Stimulated activated CD8-positive, alpha-beta memory T cell treated with anti-CD3 and anti-CD28 coated beads, Interleukin-15, amount 100 ng/mL, for 4 hours (primary cell): ENCODE results near the gene PSME3.
A peak's percentile ranks its signal among the peaks of the same experiment; 100 is the strongest.

ENCODE experiments used
- DNase-seq, 2 donors: peaks; one replicate each; pipeline ENCODE4 v3.0.0-alpha.2; 2020; ENCODE audit warnings: low read depth in 2 of 2

The PSME3 gene

DNA sequence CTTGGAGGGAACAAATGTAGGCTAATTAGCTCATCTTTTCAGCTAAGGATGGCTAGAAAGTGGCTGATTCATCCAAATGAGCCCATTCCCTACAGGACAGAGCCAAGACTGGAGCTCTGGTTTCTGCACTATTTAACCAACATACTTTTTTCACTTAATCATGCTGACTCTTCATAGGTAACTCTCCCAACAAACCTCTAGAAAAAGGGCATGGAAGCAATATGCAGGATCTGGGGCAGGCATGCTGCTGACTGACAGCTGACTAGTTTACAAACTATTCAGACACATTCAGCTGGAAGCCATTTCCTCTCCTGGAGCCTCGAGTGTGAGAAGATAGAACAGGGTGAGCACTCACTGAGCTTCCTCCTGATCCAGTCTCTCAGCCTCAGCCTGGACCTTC is 15.3 kb upstream of the PSME3 start:
- no peak for DNase-seq

DNA sequence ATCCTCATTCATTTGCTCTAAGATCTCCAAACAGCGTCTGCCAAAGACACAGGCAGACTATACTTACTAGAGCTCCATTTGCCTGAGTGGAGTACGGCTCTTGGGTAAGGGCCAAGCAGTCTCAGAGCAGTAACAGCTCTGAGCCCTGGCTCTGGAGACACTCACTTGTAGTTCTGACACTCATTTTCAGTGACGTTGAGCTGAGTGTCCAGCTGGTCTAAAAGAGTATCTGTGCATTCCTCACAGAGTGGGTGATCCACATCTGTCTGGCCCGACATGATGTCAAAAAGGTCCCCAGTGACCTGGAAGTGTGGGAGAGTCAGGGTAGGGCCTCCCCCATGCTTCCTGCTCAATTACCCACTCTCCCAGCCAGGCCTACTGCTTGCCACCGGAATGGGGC is 14.8 kb upstream of the PSME3 start:
- no peak for DNase-seq

DNA sequence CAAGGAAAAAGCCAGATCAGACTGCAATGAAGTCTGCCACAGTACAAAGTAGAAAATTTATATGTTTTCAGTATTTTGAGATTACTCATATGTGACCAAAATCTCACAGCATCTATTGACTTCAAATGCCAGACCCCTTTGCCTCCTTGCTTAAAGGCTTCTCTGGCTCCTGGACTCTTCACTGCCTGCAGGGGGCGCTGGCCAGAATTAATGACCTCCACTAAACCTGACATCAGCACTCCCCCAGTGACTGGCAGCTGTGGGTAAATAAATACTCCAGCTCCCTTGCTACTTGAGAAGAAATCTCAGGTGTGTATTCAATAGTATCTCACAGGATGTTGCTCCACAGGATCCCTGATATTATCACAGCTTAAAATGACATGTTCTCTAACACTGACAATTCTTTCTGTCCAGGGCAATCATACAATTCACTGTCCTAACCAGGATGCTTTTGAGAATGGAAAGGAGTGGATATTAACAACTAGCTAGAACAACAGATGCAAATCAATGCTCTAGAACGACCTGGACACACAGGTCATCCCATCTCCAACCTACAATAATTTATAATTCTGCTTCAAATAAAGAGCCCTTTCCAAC is 13.2 kb upstream of the PSME3 start:
- peak; percentile 17 to 42 for DNase-seq

DNA sequence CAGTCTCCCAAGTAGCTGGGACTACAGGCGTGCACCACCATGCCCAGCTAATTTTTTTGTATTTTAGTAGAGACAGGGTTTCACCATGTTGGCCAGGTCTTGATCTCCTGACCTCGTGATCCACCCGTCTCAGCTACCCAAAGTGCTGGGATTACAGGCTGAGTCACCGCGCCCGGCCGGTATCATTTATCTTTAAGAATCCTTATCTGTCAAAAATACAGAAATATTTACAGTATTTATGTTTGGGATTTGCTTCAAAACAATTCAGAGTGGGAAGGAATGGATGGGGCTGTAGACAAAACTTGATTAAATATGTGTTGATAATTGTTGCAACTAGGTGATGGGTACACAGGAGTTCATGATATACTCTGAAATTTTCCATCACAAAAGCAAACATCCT is 12.0 kb upstream of the PSME3 start:
- no peak for DNase-seq

DNA sequence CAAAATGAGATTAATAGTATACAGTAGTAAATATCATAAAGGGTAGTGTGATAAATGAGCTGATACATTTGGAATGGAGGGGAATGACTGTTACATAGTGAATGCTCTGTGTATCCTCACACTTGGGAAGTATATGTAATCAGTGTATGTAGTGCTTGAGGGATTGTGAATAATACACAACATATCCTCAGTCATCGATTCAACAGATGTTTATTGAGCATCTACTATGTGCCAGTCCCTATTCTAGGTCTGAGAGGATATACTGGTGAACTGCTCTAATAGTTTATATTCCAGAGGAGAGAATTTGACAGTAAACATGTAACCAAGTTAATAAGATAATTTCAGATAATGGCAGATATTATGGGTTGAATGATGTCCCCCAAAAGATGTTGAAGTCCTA is 5.7 kb upstream of the PSME3 start:
- DNase-seq: no peak

DNA sequence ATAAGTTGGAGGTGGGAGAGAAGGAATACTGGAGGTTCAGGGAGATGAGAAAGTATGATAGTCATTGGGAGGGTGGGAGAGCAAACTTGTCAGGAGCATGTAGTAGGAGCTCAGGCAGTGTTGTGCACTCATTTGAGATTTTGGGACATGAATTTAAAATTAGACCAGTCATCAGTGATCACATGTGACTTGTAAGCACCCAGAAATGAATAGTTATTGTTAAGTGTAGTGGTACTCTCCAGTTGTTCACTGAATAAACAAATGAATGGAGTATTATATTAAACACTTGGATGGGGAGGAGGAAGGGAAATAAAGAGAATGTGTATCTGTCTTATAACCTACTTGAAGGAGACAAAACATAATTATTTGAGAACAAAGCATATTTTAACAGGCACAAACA is 2.2 kb upstream of the PSME3 start:
- no peak for DNase-seq

DNA sequence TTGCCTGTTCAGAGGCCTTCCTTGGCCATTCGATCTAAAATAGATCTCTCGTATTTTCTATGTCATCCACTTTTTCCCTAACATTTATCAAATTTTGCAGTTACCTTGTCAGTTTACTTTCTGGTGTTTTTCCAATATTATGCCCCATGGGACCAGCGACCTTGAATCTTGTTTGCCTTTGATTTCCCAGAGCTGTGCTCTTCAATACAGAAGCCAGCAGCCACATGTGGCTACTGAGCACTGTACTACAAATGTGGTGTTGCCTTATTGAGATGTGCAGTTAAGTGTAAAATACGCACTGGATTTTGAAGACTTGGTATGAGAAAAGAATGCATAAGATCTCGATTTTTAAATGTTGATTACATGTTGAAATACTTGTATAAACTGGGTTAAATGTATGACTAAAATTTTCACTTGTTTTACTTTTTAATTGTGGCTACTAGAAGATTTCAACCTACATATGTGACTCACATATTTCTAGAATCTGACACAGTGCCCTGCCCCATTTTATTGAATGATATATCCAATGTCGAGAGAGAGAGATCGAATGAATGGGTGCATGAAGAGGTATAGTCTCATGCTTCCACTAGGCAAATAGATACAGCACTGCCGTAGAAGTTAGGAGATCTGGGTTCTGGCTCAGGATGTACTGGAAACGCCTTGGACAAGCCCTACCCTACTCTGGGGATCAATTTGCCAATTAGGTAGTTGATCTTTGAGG is 824 bp upstream of the PSME3 start:
- no peak for DNase-seq

DNA sequence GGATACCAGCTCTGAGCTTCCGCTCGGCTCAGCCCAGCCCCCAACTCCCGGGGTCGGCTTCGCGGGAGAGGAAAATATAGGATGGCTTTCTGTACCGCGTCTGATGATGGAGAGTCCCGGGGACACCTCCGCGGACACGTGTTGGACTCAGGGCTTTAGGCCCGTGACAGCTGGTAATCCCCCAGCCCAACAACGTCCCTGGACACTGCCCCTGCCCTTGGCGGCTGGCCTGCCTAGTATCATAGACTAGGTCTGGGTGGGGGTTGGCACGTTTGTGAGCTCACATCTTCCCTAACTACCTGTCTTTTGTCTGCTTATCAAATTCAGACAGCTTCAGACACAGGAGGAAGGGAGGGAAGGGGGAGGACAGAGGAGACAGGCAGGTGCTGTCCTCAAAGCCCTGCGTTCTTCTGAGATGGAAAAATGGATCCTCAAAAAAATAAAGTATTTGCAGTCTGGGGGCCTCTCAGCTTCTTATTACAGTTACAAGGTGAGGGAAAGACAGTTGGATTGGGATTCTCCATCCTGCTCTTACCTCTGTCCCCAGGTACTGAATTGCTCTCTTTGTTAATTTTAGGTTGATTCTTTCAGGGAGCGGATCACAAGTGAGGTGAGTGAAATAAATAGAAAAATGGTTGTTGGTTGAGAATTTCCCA is 698 bp downstream of the PSME3 start:
- DNase-seq: no peak

DNA sequence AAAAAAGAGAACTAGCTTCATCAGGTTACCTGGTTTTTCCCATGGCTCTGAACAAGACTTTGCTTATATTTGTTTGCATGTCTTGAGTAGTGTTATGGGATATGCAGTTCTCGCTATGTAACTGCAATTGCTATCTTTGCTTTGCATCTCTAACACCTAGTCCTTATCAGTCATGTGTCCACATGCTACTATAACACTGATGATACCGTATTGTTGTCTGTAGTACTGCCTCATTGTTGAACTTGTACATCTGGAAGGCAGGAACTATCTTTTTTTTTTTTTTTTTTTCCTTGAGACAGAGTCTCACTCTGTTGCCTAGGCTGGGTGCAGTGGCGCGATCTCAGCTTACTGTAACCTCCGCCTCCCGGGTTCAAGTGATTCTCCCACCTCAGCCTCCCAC is 2.5 kb downstream of the PSME3 start:
- DNase-seq: no peak

DNA sequence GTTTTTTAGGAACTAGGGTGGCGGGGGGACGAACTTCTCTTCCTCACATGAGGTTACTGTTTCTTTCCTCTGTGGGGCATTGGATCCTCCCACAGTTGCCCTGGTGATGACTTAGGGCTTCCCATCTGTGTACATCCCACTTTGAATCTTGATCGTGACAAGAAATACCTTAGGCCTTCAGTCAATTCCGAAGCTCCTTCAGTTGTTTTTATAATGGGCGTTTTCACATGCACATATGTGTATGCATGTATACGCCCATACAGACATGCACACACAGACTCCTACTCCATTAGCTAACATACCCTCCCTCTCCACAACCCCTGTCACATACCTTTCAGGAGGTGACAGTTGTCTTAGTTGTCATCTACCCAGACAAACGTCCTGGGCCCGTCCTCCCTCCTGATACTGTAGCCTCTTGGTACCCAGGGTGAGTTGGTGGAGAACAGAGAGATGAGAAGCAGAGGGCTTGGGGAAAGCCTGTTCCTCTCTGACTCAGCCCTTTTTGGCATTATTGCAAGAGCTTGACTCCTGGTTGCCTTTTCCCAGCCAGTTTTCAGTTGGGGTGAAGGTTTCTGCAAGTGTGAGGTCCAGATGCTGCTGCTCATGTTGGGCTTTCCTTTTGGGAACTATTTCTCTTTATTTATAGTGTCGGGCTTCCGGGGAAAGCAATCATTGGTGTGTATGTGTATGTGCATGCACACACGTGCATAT is 8.9 kb downstream of the PSME3 start:
- DNase-seq: no peak

DNA sequence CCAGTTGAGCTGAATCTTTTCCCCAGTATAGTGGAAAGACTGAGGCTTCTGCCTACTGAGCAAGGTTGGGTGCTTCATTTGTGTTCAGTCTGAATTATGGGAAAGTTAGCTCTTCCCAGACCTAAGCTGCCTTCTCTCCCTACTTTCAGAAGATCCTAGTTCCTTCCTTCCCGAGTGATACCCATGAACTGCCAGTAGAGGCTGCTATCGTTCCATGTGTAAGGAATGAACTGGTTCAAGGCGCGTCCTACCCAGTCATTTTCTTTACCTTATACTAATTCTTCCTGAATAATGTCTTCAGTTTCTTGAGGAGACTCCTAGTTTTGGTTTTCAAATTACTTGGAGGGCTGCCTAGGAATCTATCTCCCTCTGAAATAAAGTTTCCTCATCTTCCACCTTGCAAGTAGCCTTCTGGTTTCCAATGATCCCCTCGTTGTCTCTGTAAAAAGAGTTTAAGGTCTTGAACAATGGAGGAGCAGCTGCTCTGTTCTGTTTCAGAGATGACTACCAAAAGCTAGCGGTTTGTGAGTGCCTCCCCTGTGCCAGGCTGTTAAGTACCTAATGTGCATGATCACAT is 10.2 kb downstream of the PSME3 start:
- DNase-seq: no peak

DNA sequence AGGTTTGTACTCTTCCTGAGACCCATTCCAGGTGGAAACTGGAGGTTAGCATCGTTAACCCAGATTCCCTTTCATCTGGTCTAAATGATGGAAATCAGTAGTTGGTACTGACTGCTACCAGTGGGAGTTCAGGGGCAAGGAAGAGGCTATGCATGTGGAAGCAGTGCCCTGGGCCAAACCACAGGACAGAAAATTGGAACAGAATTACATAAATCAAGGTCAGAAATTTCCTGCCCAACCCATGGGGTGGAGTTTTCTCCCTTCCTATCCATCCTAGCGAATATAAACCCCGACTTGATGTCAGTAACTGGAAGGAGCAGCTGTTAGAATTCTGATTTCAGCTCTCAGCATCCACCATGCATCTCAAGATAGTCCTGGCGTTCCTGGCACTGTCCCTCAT is 11.1 kb downstream of the PSME3 start, which contains the start of gene AOC2:
TSS of gene AOC2 (plus strand) at position 310 of the 400 bp plus-strand sequence. CDS start at position 357, 47 bp downstream.
- DNase-seq: no peak

DNA sequence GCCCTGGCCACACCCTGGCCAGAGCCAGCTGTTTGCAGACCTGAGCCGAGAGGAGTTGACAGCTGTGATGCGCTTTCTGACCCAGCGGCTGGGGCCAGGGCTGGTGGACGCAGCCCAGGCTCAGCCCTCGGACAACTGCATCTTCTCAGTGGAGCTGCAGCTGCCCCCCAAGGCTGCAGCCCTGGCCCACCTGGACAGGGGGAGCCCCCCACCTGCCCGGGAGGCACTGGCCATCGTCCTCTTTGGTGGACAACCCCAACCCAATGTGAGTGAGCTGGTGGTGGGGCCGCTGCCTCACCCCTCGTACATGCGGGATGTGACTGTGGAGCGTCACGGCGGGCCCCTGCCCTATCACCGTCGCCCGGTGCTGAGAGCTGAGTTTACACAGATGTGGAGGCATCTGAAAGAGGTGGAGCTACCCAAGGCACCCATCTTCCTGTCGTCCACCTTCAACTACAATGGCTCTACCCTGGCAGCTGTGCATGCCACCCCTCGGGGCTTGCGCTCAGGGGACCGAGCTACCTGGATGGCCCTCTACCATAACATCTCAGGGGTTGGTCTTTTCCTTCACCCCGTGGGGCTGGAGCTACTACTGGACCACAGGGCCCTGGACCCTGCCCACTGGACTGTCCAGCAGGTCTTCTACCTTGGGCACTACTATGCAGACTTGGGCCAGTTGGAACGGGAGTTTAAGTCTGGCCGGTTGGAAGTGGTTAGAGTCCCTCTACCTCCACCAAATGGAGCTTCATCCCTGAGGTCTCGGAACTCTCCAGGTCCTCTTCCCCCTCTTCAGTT is 11.8 kb downstream of the PSME3 start:
- DNase-seq: no peak

DNA sequence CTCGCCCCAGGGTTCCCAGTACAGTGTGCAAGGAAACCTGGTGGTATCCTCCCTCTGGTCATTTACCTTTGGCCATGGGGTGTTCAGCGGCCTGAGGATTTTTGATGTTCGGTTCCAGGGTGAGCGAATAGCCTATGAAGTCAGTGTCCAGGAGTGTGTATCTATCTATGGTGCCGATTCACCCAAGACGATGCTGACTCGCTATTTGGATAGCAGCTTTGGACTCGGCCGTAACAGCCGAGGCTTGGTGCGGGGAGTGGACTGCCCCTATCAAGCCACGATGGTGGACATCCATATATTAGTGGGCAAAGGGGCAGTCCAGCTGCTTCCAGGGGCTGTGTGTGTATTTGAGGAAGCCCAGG is 12.3 kb downstream of the PSME3 start:
- no peak for DNase-seq

DNA sequence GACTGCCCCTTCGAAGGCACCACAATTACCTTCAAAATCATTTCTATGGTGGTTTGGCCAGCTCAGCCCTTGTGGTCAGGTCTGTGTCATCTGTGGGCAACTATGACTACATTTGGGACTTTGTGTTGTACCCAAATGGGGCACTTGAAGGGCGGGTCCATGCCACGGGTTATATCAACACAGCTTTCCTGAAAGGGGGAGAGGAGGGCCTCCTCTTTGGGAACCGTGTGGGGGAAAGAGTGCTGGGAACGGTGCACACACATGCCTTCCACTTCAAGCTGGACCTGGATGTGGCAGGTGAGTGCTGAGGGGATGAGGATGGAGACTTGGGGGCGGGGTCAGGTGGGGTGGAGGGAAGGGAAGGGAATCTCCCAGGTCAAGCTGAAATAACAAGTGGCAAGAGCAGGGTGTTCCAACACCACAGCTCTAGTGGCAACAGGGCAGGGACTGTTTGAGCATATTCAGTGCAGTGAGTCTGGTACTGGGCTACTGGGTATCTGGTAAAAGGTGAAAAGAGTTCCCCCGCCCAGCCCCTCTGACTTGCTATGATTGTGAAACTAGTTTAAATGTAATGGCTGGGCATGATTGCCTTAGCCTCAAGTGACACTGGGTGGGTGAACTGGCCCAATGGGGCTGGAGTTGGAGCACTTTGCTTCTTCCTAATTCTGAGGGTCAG is 12.9 kb downstream of the PSME3 start:
- no peak for DNase-seq

DNA sequence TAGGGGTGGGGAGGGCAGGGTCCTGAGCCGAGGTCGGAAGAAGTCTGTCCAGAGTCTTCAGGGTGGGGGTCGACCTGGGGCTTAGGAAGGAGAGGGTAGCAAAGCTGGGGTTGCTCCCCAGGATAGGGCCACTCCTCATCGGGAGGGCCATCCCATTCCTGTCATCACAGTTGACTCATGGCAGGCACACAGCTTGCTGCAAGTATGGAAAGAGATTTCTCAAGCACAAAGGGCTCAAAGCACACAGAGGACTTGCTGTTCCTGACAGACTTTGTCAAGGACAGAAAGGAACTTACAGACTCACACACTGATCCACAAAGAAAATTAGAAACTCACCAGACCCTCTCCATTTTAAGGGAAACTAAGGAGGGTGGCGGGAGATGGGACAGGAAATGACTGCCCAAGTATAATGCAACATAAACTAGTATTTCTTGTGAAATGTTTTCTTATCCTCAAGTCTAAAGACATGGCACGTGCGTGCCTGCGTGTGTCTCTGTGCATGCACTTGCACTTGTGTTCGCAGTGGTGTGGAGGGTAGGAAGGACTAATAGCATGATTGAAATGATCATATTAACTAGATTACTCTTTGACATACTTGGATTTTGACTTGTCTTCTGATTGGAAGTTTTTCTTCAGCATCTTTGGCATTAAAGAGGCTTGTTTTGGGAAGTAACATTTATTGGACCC is 13.5 kb downstream of the PSME3 start:
- DNase-seq: no peak

DNA sequence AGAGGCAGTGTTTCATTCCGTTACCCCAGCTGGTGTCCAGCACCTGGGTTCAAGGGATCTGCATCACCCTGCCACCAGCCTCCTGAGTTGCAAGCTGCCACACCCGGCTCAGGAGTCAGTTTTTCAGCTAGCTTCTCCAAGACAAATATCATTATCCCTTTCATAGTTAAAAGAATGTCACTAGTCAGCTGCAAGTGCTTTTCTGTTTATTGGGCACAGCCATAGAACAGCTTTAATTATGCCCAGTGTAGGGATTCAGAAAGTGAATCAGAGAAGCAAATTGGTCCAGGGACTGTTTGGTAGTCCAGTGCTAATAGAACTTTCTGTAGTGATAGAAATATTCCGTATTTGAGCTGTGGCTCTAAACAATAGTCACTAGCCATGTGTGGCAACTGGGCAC is 14.9 kb downstream of the PSME3 start:
- no peak for DNase-seq

DNA sequence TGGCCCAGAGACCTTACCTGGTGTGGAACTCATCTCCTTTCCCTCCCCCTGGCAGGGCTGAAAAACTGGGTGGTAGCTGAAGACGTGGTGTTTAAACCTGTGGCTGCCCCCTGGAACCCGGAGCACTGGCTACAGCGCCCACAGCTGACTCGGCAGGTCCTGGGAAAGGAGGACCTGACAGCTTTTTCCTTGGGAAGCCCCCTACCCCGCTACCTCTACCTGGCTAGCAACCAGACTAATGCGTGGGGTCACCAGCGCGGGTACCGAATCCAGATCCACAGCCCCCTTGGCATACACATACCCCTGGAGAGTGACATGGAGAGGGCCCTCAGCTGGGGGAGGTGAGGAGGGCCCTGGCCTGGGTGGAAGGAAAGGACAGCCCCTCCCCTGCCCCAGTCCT is 15.8 kb downstream of the PSME3 start:
- no peak for DNase-seq

DNA sequence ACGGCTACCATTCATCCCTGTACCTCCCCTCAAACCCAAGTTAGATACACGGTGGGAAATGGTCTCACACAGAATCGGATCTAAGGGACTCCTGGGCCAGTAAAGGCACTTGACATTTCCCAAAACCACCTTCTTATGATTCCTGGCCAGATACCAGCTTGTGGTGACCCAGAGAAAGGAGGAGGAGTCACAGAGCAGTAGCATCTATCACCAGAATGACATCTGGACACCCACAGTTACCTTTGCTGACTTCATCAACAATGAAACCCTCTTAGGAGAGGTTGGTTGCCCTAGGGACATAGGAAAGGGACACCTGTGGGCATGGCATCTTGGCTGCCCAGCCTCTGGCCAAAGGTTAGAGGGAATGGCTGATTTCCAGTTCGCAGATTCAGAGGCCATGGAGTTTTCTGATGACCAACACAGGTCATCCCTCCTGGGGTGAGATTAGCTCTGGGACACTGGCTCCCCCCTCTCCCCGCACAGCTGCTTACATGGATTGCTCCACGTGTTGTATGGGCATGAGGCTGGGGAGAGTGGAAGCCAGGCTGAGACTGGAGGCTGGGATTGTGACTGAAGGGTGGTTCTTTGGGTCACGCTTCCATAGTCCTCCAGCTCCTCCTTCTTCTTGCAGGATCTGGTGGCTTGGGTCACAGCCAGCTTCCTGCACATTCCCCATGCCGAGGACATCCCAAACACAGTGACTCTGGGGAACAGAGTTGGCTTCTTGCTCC is 16.4 kb downstream of the PSME3 start:
- no peak for DNase-seq

DNA sequence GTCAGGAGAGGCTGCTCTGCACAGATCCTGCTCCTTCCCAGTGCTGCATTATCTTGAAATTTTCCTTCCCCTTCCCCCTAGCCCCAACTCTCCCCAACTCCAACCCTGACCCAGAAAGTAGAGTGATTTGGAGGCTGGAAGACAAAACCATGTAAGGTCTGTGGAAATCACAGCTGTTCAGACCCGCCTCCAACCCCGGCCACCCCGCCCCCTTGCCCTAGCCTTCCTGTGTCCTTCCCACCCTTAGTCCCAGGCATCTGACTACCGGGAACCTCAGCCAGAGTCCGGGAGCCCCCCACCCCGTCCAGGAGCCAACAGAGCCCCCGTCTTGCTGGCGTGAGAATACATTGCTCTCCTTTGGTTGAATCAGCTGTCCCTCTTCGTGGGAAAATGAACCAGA is 17.8 kb downstream of the PSME3 start, which contains the start of gene AOC3:
TSS of gene AOC3 (plus strand) at position 246 of the 400 bp plus-strand sequence. CDS start at position 391, 145 bp downstream.
- DNase-seq: no peak
